IMR-90 (cell line): Measurements from ENCODE around the gene DPP10. TPM values are rescaled to one million over a fixed set of nuclear protein-coding genes. Genes with fewer than 3 reads are reported as not detected.

Experiments used
- microRNA-seq, 2 experiments: library from miRNA; stranded (forward) in 1 of 2; unstranded in 1 of 2; fragments of 10-50 nt in 1 of 2; fragments of <30 nt in 1 of 2; gene quantifications in 1 of 2; microRNA quantifications in 1 of 2; one replicate each; pipeline versions ENCODE3 to v1.1.0; 2013 to 2020; ENCODE audit not compliant: insufficient read depth in 1 of 2, insufficient read length in 1 of 2, unreplicated experiment in 1 of 2
- polyA plus RNA-seq, 3 experiments: library from polyadenylated mRNA; depleted of rRNA; stranded (reverse); fragments of >200 nt; gene quantifications; 2 replicates each; pipeline ENCODE4 v1.2.3, GENCODE V29; 2012; ENCODE audit warnings: low replicate concordance in 1 of 3
- small RNA-seq, 5 experiments: library from RNA; depleted of rRNA; stranded (forward); fragments of <200 nt; gene quantifications; one replicate each; pipeline ENCODE3, GENCODE V24; 2012
- total RNA-seq: library from RNA; depleted of rRNA; stranded (reverse); fragments of >200 nt; gene quantifications from 2 replicates; pipeline ENCODE4 v1.2.3, GENCODE V29; 2012

DPP10 gene
- total and polyA plus RNA-seq, 2 of the 4 experiments (the other 2 are of a cell fraction) = not detected

Small RNAs within 50 kb of the gene (microRNA-seq; reads per million reads assigned to microRNA genes)
- gene RNU2-41P (ENCODE audit: insufficient read depth, insufficient read length) = not detected

Small RNAs within 50 kb of the gene (small RNA-seq; reads per million reads assigned to genes)
- gene RNU2-41P = 0.08 to 17.5 (median 2.7) reads per million in 5 experiments
